ENCODE measurements around the gene RPS3A. TPM values are rescaled to one million over a fixed set of nuclear protein-coding genes. Genes with fewer than 3 reads are reported as not detected.

RPS3A gene
- total RNA-seq, 1 donor: 1,627 TPM

DNA sequence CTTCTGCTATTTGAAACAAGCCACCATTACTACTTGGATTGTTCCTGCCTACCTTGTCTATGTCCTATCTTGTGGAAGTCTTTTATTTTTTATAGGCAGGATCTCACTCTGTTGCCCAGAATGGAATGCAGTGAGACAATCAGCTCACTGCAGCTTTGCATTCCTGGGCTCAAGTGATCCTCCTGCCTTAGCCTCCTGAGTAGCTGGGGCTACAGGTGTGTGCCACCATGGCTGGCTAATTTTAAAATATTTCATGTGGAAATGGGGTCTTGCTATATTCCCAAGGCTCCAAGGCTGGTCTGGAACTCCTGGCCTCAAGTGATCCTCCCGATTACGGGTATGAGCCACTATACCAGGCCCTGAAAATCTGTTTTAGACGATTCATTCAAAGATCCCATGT lies 7.6 kb downstream of the RPS3A start:
- no peak overlapping the region for H3K4me2 ChIP-seq (ENCODE audit: insufficient read depth, low read length)
- H3K27ac ChIP-seq (ENCODE audit: low read depth, low read length): no peak overlapping the region
- H2AFZ ChIP-seq (ENCODE audit: low read length): no peak overlapping the region
- H3K36me3 ChIP-seq (ENCODE audit: insufficient read depth, low read length): peaks cover 56% of the 10 kb centered on the region
- peaks cover 12% of the 10 kb centered on the region for H3K79me2 ChIP-seq (ENCODE audit: insufficient read depth, low read length)
- no peaks in the 10 kb centered on the region for H3K27me3 ChIP-seq (ENCODE audit: insufficient read depth, low read length)
- H3K9me3 ChIP-seq (ENCODE audit: low read depth, low read length): no peaks in the 10 kb centered on the region
- TF ChIP-seq, protein P1, sequence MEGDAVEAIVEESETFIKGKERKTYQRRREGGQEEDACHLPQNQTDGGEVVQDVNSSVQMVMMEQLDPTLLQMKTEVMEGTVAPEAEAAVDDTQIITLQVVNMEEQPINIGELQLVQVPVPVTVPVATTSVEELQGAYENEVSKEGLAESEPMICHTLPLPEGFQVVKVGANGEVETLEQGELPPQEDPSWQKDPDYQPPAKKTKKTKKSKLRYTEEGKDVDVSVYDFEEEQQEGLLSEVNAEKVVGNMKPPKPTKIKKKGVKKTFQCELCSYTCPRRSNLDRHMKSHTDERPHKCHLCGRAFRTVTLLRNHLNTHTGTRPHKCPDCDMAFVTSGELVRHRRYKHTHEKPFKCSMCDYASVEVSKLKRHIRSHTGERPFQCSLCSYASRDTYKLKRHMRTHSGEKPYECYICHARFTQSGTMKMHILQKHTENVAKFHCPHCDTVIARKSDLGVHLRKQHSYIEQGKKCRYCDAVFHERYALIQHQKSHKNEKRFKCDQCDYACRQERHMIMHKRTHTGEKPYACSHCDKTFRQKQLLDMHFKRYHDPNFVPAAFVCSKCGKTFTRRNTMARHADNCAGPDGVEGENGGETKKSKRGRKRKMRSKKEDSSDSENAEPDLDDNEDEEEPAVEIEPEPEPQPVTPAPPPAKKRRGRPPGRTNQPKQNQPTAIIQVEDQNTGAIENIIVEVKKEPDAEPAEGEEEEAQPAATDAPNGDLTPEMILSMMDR (IDR thresholded peaks at IDR 0.05; ENCODE audit: extremely low read depth, low read depth, low read length): no peak
- H3K4me3 ChIP-seq (ENCODE audit: insufficient read depth, low read length): no peak overlapping the region
- peaks cover 3% of the 10 kb centered on the region for H3K4me1 ChIP-seq (ENCODE audit: insufficient read depth, low read length)
- no peak for DNase-seq (ENCODE audit: insufficient read length, low spot score, missing footprints)
- H4K20me1 ChIP-seq (ENCODE audit: insufficient read depth, low read length): peaks cover 24% of the 10 kb centered on the region

DNA sequence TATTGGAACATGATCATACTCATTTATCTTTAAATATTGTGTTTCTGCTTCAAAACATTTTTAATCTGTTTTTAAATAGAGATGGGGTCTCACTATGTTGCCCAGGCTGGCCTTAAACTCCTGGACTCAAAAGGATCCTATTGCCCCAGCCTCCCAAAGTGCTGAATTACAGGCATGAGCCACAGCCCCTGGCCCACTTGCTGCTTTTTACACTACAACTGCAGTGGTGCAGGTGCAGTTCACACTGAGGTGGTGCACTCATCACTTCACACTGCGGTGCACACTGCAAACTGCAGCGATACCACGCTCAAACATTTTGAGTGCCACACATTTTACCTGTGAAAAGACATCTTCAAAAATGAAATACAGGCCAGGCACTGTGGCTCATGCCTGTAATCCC lies 10.8 kb downstream of the RPS3A start:
- peaks cover 8% of the 10 kb centered on the region for H4K20me1 ChIP-seq (ENCODE audit: insufficient read depth, low read length)
- no peak overlapping the region for H3K4me3 ChIP-seq (ENCODE audit: insufficient read depth, low read length)
- peaks cover 28% of the 10 kb centered on the region for H3K36me3 ChIP-seq (ENCODE audit: insufficient read depth, low read length)
- no peak overlapping the region for H2AFZ ChIP-seq (ENCODE audit: low read length)
- H3K4me2 ChIP-seq (ENCODE audit: insufficient read depth, low read length): no peak overlapping the region
- no peaks in the 10 kb centered on the region for H3K9me3 ChIP-seq (ENCODE audit: low read depth, low read length)
- H3K79me2 ChIP-seq (ENCODE audit: insufficient read depth, low read length): no peaks in the 10 kb centered on the region
- no peak for DNase-seq (ENCODE audit: insufficient read length, low spot score, missing footprints)
- no peak overlapping the region for H3K27ac ChIP-seq (ENCODE audit: low read depth, low read length)
- no peaks in the 10 kb centered on the region for H3K27me3 ChIP-seq (ENCODE audit: insufficient read depth, low read length)
- H3K4me1 ChIP-seq (ENCODE audit: insufficient read depth, low read length): no peaks in the 10 kb centered on the region
- TF ChIP-seq, protein P1 (IDR thresholded peaks at IDR 0.05; ENCODE audit: extremely low read depth, low read depth, low read length): no peak

DNA sequence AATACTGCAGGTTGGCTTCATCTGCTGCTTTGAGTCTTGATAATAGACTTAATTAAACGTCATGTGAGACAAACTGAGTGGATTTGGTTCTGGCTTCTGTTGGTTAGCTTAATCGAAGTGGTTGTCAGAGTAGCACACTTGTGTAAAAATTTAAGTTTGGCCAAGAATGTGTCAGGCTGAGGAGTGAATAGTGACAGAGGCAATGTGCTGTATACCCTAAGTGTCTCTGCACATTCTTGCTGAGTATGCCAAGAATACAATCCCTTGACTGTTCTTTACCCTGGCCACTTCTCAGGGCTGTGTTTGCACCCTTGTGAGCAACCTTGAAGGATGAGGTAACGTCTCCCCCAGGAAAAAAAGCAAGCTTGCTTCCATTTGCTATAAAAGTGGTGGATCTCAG lies 14.9 kb downstream of the RPS3A start:
- H3K79me2 ChIP-seq (ENCODE audit: insufficient read depth, low read length): no peaks in the 10 kb centered on the region
- H3K4me2 ChIP-seq (ENCODE audit: insufficient read depth, low read length): no peak overlapping the region
- H3K9me3 ChIP-seq (ENCODE audit: low read depth, low read length): no peaks in the 10 kb centered on the region
- H2AFZ ChIP-seq (ENCODE audit: low read length): no peak overlapping the region
- H4K20me1 ChIP-seq (ENCODE audit: insufficient read depth, low read length): no peaks in the 10 kb centered on the region
- TF ChIP-seq, protein P1 (IDR thresholded peaks at IDR 0.05; ENCODE audit: extremely low read depth, low read depth, low read length): no peak
- H3K27ac ChIP-seq (ENCODE audit: low read depth, low read length): no peak overlapping the region
- H3K36me3 ChIP-seq (ENCODE audit: insufficient read depth, low read length): peaks cover 7% of the 10 kb centered on the region
- H3K4me1 ChIP-seq (ENCODE audit: insufficient read depth, low read length): no peaks in the 10 kb centered on the region
- no peak overlapping the region for H3K4me3 ChIP-seq (ENCODE audit: insufficient read depth, low read length)
- DNase-seq (ENCODE audit: insufficient read length, low spot score, missing footprints): no peak
- no peaks in the 10 kb centered on the region for H3K27me3 ChIP-seq (ENCODE audit: insufficient read depth, low read length)

DNA sequence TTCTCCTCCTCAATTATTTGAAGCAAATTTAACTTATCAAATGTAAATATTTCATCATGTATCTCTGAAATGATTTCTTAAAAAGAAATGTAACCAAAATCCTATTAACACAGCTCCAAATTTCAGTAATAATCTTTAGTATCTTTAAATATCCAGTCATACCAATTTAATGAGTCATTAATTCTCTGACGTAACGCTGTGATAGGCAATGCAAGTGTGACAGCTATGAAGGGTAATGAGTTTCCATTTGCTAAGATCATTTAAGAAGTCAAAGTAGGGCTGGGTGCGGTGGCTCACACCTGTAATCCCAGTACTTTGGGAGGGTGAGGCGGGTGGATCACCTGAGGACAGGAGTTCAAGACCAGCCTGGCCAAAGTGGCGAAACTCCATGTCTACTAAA lies 15.6 kb downstream of the RPS3A start:
- Histone ChIP-seq H3K27me3 (ENCODE audit: insufficient read depth, low read length) (no peaks in the 10 kb centered on the region), H3K79me2 (ENCODE audit: insufficient read depth, low read length) (no peaks in the 10 kb centered on the region), H3K9me3 (ENCODE audit: low read depth, low read length) (no peaks in the 10 kb centered on the region), H4K20me1 (ENCODE audit: insufficient read depth, low read length) (no peaks in the 10 kb centered on the region), H3K36me3 (ENCODE audit: insufficient read depth, low read length) (peaks cover 11% of the 10 kb centered on the region), H3K4me3 (ENCODE audit: insufficient read depth, low read length) (no peak overlapping the region), H3K4me1 (ENCODE audit: insufficient read depth, low read length) (no peaks in the 10 kb centered on the region), H3K4me2 (ENCODE audit: insufficient read depth, low read length) (no peak overlapping the region), H2AFZ (ENCODE audit: low read length) (no peak overlapping the region), H3K27ac (ENCODE audit: low read depth, low read length) (no peak overlapping the region)
- DNase-seq (ENCODE audit: insufficient read length, low spot score, missing footprints): no peak
- TF ChIP-seq, protein P1 (IDR thresholded peaks at IDR 0.05; ENCODE audit: extremely low read depth, low read depth, low read length): no peak
